ENCODE results near the gene ALX3. TPM values are rescaled to one million over a fixed set of nuclear protein-coding genes. Genes with fewer than 3 reads are reported as not detected.
"Not testable (repeated sequence)": the region's sequence is repeated elsewhere in the genome, so short reads cannot be mapped to it uniquely, and the experiment has no call there.

ALX3 gene
- total RNA-seq, 4 donors from 2014 or later, result not detected

DNA sequence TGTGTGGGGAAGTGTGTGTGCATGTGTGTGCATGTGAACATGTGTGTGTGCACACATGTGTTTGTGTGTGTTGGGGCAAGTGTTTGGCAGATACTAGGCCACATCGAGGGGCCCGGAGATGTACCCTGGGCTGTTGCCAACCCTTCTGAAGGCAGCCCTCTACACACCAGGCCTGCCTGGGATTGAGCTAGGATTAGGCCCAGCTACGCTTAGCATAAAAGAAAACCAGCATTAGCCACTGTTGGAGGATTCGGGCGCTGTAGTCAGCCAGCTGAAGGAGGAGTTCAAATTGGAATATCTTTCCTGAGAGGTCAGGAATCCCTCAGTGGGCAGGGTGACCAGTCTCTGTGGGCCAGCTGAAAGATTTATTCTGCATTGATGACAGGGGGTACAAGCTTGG is 10.6 kb upstream of the ALX3 start:
- DNase-seq (ENCODE audit: low spot score in 2 of 2), result no peak
- 83 to 93% methylated on average over 5 of the region's 5 CpGs for WGBS, 2 donors
- H3K27me3 ChIP-seq, result peaks cover 0 to 17% of the 10 kb centered on the region in 2 donors
- no peak overlapping the region for H3K4me3 ChIP-seq
- H3K36me3 ChIP-seq, result no peaks in the 10 kb centered on the region
- peaks cover 0 to 13% (median 5%) of the 10 kb centered on the region in 4 donors for H3K4me1 ChIP-seq
- TF ChIP-seq, protein P1, sequence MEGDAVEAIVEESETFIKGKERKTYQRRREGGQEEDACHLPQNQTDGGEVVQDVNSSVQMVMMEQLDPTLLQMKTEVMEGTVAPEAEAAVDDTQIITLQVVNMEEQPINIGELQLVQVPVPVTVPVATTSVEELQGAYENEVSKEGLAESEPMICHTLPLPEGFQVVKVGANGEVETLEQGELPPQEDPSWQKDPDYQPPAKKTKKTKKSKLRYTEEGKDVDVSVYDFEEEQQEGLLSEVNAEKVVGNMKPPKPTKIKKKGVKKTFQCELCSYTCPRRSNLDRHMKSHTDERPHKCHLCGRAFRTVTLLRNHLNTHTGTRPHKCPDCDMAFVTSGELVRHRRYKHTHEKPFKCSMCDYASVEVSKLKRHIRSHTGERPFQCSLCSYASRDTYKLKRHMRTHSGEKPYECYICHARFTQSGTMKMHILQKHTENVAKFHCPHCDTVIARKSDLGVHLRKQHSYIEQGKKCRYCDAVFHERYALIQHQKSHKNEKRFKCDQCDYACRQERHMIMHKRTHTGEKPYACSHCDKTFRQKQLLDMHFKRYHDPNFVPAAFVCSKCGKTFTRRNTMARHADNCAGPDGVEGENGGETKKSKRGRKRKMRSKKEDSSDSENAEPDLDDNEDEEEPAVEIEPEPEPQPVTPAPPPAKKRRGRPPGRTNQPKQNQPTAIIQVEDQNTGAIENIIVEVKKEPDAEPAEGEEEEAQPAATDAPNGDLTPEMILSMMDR (IDR thresholded peaks at IDR 0.05), result no peak
- TF ChIP-seq POLR2A (IDR thresholded peaks at IDR 0.05), result no peak
- no peak for TF ChIP-seq EP300 (IDR thresholded peaks at IDR 0.05)
- no peak overlapping the region for H3K27ac ChIP-seq
- H3K9me3 ChIP-seq, result no peaks in the 10 kb centered on the region

DNA sequence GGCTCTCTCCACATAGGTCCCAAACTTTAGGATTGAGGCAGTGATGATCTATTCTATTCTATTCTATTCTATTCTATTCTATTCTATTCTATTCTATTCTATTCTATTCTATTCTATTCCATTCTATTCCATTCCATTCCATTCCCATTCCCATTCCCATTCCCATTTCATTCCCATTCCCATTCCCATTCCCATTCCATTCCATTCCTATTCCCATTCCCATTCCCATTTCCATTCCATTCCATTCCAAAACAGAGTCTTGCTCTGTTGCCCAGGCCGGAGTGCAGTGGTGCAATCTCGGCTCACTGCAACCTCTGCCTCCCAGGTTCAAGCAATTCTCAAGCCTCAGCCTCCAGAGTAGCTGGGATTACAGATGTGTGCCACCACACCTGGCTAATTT is 9.5 kb upstream of the ALX3 start:
- H3K36me3 ChIP-seq; H3K9me3 ChIP-seq; DNase-seq (ENCODE audit: low spot score in 2 of 2); H3K4me3 ChIP-seq; H3K27ac ChIP-seq: not testable (repeated sequence)
- H3K4me1 ChIP-seq, result peaks cover 0 to 13% (median 5%) of the 10 kb centered on the region in 4 donors
- peaks cover 0 to 17% of the 10 kb centered on the region in 2 donors for H3K27me3 ChIP-seq
- 96 to 97% methylated on average over 2 of the region's 2 CpGs for WGBS, 2 donors

DNA sequence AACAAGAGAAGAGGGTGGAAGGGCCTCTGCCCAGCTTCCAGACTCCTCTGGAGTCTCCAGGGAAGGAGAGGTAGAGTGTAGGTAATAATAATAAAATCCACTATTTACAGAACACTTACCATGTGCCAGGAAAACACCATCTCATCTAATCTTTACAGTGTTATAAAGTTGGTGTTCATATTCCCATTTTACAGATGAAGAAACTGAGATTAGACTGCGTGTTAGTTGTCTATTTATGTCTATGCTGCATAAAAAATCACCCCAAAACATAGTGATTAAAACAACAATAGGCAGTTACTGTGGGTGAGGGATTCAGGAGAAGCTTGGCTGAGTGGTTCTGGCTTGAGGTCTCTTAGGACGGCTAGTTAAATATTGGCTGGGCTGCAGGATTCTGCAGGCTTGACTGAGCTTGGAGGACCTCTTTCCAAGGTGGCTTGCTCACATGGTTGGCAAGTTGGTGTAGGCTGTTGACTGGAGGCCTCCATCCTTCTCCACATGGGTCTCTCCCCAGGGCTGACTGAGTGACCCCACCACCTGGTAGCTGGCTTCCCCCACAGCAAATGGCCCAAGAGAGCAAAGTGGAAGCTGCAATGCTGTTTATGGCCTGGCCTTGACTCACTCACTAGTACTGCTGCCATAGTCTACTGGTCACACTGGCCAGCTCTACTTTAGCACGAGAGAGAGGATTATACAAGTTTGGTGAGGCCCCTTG is 6.5 kb upstream of the ALX3 start:
- H3K27me3 ChIP-seq, result peaks cover 0 to 17% of the 10 kb centered on the region in 2 donors
- WGBS, 2 donors, result 82 to 85% methylated on average over 3 of the region's 3 CpGs
- no peaks in the 10 kb centered on the region for H3K36me3 ChIP-seq
- H3K4me1 ChIP-seq, result no peaks in the 10 kb centered on the region
- no peak overlapping the region for H3K4me3 ChIP-seq
- TF ChIP-seq EP300 (IDR thresholded peaks at IDR 0.05), result no peak
- TF ChIP-seq, protein P1 (IDR thresholded peaks at IDR 0.05), result no peak
- no peak for TF ChIP-seq POLR2A (IDR thresholded peaks at IDR 0.05)
- no peak overlapping the region for H3K27ac ChIP-seq
- no peak for DNase-seq (ENCODE audit: low spot score in 2 of 2)
- no peaks in the 10 kb centered on the region for H3K9me3 ChIP-seq

DNA sequence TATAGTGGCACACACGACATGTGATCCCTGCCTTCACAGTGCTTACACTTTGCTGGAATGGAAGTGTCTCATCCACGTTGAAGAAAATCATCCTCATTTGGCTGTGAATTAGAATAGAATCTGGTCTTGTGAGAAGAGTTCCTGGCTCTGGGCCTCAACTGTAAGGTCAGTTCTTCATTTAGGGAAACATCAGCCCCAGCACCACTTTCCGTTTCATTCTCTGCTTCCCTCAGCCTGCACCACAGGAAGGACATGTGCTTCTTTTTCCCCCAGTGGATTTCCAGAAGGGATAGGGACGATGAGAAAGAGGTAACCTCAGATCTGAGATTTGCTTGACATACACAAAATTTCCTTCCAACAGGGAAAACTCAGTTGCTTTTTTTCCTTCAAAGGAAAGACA is 3.7 kb upstream of the ALX3 start:
- 69 to 70% methylated on average over 4 of the region's 4 CpGs for WGBS, 2 donors
- no peak overlapping the region for H3K27ac ChIP-seq
- no peaks in the 10 kb centered on the region for H3K36me3 ChIP-seq
- DNase-seq (ENCODE audit: low spot score in 2 of 2), result no peak
- H3K9me3 ChIP-seq, result no peaks in the 10 kb centered on the region
- TF ChIP-seq POLR2A (IDR thresholded peaks at IDR 0.05) (no peak), EP300 (IDR thresholded peaks at IDR 0.05) (no peak)
- TF ChIP-seq, protein P1 (IDR thresholded peaks at IDR 0.05), result no peak
- H3K27me3 ChIP-seq, result peaks cover 0 to 43% of the 10 kb centered on the region in 2 donors
- H3K4me1 ChIP-seq, result peaks cover 0 to 19% (median 6%) of the 10 kb centered on the region in 4 donors
- no peak overlapping the region for H3K4me3 ChIP-seq

DNA sequence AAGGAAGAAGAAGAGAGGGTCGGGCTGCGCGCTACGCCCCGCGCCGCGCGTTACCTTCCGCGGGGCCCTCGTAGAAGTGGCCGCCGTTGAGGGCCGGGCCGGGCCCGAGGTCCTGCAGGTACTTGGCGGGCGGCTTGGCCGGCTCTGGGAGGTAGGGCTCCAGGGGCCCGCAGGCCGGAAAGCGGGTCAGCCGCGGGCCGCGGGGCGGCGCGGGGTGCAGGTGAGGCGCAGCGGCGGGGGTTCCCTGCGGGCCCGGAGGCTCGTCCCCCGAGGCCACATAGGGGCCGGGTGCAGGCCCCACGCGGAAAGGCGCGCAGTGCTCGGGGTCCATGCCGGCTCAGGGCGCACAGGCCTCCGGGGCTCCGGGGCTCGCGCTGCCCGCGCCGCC is 196 bp downstream of the ALX3 start:
- WGBS, 2 donors, result 9 to 15% methylated on average over 30 to 33 of the region's 52 CpGs
- TF ChIP-seq EP300 (IDR thresholded peaks at IDR 0.05), result no peak
- TF ChIP-seq POLR2A (IDR thresholded peaks at IDR 0.05), result no peak
- TF ChIP-seq, protein P1 (IDR thresholded peaks at IDR 0.05), result no peak
- DNase-seq (ENCODE audit: low spot score in 2 of 2), result no peak
- peak overlapping the region in 1 of 4 donors; percentile 33 for H3K4me3 ChIP-seq
- peaks cover 0 to 70% of the 10 kb centered on the region in 2 donors for H3K27me3 ChIP-seq
- H3K36me3 ChIP-seq, result no peaks in the 10 kb centered on the region
- no peak overlapping the region for H3K27ac ChIP-seq
- no peaks in the 10 kb centered on the region for H3K9me3 ChIP-seq
- peaks cover 0 to 36% (median 13%) of the 10 kb centered on the region in 4 donors for H3K4me1 ChIP-seq

All from tibial nerve (tissue), 4 donors.